Erythroblast (primary cell): ENCODE data around the gene RXFP4.

Source experiments
- GATA1 ChIP-seq: IDR thresholded peaks from 2 replicates; pipeline ENCODE4 v1.6.1; 2011; ENCODE audit warnings: low read depth, mild to moderate bottlenecking, control low read depth, low read length, moderate library complexity
- POLR2A ChIP-seq: IDR thresholded peaks from 2 replicates; pipeline ENCODE4 v1.6.1; 2011; ENCODE audit warnings: mild to moderate bottlenecking, low read length

DNA sequence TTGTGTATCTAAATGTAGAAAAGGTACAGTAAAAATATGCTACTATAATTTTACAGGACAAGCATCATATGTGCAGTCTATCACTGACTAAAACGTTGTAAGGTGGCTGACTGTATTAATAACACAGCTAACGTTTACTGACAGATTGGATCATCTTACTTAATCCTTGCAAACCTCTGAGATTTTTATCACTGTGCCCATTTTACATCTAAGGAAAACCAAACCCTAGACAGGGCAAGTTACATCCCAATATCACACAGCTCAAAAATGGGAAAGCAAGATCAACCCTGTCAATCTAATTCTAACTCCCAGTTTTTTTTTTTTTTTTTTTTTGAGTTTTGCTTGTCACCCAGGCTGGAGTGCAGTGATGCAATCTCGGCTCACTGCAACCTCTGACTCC is 22.8 kb upstream of the RXFP4 start:
- TF ChIP-seq POLR2A (no peak), GATA1 (no peak)
